Fibroblast of skin of left quadriceps (primary cell): ENCODE results near the gene CSTPP1.
"Not testable (repeated sequence)": the region's sequence is repeated elsewhere in the genome, so short reads cannot be mapped to it uniquely, and the experiment has no call there.

Source experiments
- DNase-seq, 2 experiments: peaks; one replicate each; pipeline ENCODE4 v3.0.0-alpha.2; 2013; ENCODE audit warnings: low read depth in 2 of 2

The CSTPP1 gene

DNA sequence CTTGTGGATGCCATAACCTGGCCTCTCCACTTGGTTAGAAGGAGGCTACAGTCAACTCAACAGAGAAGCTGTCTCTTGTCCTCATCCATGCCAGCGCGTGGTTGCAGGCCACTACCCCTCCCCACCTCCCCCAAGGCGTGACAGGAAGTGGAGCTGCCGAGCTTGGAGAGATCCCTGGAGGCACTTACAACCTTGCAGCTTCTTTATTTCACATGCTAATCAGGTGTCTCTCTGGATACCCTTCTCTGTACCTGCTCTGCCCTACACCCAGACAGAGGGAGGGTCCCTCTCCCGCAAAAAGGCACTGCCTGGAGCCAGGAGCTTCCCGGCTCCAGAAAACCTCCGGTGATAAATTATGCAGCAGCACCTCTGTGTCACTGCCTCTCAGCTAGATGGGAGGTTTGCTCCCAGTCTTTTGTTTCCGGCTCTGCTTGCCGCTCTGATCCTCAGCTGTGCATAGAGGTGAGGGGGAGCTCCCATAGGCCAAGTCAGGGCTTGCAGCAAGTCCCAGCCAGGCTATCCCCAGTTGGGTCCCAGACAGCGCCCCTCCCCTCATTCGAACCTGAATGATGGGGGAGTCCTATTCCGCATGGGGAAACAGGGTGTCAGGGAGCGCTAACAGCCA, 23.9 kb upstream of the CSTPP1 start:
- DNase-seq = no peak

DNA sequence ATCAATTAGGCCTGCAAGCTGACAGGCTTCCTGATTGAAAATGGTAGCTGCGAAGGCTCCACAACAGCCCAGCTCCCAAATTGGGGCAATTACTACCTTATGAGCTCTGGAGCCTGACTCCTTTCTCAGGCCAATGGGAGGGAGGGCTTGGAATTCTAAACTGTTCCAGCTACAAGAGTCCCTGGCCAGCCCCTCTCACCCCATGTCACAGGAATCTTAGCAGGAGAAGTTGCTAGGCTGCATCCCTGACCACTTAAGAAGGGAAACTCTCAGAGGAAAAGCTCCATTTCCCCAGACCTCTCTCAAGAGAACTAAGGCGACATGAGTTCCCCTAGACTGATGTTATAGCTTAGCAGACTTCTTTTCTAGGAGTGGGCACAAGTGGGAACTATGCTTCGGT, 23.1 kb upstream of the CSTPP1 start:
- no peak for DNase-seq

- DNase-seq = no peak
These were observed 22.2 kb upstream of the CSTPP1 start for GRCh38 chr11:46914363-46914762.

GRCh38 chr11:46914910-46915309, 21.7 kb upstream of the CSTPP1 start:
- DNase-seq = no peak

DNA sequence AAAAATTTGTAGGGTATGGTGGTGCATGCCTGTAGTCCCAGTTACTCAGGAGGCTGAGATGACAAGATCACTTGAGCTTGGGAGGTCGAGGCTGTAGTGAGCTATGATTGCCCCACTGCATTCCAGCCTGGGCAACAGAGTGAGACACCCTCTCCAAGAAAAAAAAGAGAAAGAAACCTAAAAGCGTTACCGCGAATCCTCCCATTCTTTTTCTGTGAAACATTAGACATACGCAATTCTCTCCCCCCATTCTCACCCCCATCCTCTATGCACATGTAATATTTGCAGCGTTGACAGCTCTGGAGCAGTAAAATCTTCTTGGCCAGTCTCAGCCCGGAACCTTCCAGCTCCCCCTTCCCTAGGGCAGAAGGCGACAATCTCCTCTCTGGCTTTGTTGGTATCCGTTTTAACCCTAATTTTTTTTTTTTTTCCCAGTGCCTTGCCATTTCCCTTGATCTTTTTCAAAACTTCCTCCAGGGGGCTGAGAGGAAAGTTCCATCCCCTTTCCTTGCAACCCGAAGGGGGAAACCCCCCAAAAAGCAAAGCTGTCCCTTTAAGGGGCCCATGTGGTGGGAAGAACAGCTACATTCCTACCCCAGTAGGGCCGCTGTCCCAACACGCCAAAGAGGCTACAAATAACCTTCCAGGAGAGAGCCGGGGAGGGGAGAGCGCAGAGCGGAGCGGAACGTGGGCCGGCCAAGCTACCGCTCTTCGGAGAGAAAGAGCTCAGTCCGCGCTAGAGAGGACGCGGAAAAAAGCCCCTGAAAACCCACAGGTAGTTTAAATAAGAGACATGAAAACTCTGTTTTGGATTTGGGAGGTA, 20.1 kb upstream of the CSTPP1 start:
- DNase-seq = peak; percentile 74 to 76

DNA sequence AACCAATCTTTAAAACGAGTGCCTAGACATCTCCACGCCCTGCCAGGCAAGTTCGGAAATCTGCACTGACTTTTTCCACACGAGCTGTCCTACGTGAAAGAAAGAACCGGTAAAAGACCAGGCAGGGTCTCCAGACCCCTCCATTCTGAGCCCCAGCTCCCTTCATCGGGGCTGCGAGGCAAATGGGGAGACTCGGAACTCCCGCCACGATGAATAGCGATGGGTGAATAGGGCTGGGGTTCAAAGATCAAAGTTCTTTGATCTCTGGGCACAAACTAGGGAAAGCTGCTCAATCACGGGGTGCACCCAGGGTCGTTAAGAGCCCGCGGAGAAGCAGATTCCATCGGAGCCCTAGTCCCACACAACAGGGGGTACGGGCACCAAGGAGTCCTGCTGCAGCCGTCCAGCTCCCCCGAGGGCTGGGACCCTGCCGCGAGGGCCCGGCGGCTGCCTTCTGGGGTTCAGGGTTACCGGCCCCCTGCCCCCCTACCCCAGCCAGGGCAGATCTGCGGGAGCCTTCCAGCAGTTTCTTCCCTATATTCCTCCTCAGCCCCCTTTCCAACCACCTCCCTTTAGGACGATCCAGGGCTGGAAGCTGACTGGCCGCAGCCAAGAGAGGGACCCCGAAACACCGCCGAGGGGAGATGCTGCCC, 19.3 kb upstream of the CSTPP1 start:
- DNase-seq = no peak

GRCh38 chr11:46917762-46918082, 18.8 kb upstream of the CSTPP1 start:
- no peak for DNase-seq

DNA sequence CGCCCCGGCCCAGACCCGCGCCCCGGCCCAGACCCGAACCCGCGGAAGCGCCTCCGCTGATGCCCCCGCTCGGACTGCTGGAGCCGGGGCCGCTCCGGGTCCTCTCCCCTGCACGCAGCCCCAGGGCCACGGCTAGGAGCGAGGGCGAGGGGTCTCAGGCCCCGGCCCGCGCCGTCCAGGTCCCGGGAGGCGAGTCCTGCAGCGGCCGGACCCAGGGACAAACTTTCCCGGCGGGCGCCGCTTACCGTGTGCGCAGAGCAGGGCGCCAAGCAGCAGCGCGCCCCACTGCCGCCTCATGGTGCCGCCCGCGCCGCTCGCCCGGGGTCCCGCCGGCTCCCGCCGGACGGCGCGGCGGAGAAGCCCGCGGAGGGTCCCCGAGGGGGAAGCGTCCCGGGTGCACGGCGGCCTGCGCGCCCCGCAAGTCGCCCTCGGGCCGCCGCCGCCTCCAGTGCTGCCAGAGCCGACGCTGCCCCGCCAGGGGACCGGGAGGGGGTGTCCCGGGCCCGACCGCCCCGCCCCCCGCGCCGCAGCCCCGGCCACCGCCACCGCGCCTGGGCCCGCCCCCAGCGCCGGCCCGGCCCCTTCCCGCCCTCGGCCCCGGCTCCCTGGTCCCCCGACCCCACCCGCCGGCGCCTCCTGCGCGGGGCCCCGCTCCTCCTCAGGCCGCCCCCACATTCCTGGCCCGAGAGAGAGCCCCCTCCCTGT, 18.3 kb upstream of the CSTPP1 start, which contains the start of gene LRP4:
LRP4 (minus strand) TSS at position 468 of the 705 bp plus-strand sequence; CDS start at position 297, 171 bp downstream.
- no peak for DNase-seq

GRCh38 chr11:46918788-46919513, 17.6 kb upstream of the CSTPP1 start:
- DNase-seq = no peak

GRCh38 chr11:46920755-46921154, 15.8 kb upstream of the CSTPP1 start:
- DNase-seq = peak; percentile 91 to 92

- not testable (repeated sequence) for DNase-seq
These were observed 8.6 kb upstream of the CSTPP1 start for GRCh38 chr11:46927928-46928327.

DNA sequence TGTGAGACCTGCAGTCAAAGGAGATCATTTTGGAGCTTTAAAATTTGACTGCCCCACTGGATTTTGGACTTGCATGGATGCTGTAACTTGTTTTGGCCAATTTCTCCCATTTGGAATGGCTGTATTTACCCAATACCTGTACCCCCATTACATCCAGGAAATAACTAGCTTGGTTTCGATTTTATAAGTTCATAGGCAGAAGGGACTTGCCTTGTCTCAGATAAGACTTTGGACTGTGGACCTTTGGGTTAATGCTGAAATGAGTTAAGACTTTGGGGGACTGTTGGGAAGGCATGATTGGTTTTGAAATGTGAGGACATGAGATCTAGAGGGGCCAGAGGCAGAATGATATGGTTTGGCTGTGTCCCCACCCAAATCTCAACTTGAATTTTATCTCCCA, 7.9 kb upstream of the CSTPP1 start:
- not testable (repeated sequence) for DNase-seq

GRCh38 chr11:46930089-46930488, 6.5 kb upstream of the CSTPP1 start:
- no peak for DNase-seq

- DNase-seq = no peak
These were observed 5.6 kb downstream of the CSTPP1 start for GRCh38 chr11:46942172-46942571.

- no peak for DNase-seq
These were observed 8.0 kb downstream of the CSTPP1 start for GRCh38 chr11:46944356-46945075.

GRCh38 chr11:46947399-46948077, 11.0 kb downstream of the CSTPP1 start:
- no peak for DNase-seq

- peak; percentile 30 to 42 for DNase-seq
These were observed 12.0 kb downstream of the CSTPP1 start for GRCh38 chr11:46948378-46949131.

- no peak for DNase-seq
These were observed 12.7 kb downstream of the CSTPP1 start for GRCh38 chr11:46949297-46949696.

DNA sequence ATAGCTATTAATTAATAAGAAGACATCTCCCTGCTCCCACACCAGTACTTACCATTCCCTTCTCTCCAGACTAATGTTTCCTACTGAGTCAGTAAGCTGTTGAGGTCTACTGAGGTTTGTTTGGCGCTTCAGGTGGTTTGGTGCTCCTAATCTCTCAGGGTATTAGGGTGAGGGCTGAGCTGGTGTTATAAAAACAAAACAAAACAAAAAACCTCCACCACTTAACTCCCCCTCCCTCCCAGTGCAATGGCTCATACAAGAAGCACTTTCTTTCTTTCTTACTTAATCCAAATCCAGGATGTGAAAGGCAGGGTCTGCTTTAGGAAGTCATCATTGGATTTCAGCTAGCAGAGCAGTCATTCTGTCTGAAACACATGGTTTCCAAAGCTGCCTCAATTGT, 15.3 kb downstream of the CSTPP1 start:
- DNase-seq = no peak

- no peak for DNase-seq
These were observed 16.0 kb downstream of the CSTPP1 start for GRCh38 chr11:46952553-46952952.
